ELR (cell line): ENCODE data around the gene EEIG1.
A peak's percentile ranks its signal among the peaks of the same experiment; 100 is the strongest.

ENCODE experiments used
- DNase-seq: peaks from one replicate; pipeline ENCODE4 v3.0.0-alpha.2; 2015; ENCODE audit warnings: low read depth

Gene EEIG1

DNA sequence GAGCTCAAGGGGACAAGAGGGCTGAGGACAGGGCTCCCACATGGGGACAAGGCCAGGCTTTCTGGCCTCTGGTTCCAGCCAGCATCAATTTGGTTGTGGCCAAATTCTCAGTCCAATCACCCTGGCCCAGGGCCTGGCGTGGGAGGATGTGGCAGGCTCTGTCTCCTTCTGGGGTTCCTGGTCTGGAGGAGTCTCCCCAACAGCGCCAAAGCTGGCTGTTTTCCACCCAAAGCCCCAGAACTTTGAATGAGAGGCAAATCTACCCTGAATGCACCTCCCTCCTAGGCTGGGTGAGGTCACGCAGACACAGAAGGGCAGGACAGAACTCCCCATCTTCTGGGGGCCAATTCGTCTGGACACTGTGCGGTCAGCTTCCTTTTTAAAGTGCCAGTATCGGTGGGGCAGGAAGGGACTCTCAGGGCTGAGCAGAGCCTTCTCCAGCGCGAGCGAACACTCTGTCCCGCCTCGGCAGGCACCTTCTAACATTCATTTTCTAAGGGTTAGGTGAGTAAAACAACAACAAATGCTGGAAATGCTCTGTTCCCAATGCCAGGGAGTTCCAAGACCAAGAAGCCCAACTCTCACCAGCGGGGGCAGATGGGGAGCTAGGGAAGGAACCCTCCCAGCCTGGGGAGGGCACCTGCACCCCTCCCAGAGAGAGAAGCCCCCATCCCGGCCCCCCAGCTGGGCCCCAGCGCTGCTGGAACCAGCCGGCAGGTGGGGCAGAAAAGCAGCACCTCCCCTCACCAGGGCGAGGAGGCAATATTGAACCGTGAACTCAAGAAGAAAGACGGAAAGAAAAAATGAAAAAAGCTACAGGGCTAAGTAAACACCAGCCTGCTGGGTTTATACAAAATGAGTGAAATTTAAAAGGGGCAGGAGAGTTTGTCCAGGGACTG is 39.5 kb downstream of the EEIG1 start:
- DNase-seq = no peak

DNA sequence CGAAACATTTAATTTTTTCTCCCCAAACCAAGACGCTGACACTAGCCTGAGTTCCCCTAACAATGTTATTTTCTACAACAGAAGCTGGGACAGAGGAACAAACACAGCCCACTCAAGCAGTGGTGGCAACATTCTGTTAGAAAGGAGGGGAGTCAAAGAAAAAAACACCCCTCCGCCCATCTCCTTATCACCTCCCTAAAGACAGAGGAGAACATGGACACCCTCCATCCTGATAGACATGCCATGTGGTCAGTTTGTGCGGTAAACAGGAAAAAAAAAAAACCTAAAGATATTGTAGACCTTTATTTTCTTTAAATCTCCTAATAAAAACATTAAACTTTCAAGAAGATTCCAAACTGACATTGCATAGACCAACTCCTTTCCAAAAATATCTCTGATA is 40.2 kb downstream of the EEIG1 start:
- DNase-seq = no peak

DNA sequence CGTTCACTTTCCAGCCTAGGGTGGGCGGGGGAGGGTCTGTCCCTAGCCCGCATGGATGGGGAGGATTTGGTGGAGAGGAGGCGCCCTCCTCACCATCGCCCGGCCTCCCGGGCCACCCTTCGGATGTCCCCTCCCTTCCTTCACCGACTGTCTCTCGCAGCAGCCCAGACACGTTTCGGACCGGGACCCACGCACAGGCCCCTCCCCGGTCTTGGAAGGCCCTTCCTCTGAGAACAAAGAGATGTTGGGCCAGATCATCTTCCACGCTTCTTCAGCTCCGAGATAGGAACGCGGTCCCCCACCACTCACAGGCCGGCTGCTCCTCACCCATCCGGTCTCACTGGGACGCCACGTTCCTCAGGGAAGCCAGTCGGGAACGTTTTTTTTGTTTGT is 42.5 kb downstream of the EEIG1 start:
- no peak for DNase-seq

DNA sequence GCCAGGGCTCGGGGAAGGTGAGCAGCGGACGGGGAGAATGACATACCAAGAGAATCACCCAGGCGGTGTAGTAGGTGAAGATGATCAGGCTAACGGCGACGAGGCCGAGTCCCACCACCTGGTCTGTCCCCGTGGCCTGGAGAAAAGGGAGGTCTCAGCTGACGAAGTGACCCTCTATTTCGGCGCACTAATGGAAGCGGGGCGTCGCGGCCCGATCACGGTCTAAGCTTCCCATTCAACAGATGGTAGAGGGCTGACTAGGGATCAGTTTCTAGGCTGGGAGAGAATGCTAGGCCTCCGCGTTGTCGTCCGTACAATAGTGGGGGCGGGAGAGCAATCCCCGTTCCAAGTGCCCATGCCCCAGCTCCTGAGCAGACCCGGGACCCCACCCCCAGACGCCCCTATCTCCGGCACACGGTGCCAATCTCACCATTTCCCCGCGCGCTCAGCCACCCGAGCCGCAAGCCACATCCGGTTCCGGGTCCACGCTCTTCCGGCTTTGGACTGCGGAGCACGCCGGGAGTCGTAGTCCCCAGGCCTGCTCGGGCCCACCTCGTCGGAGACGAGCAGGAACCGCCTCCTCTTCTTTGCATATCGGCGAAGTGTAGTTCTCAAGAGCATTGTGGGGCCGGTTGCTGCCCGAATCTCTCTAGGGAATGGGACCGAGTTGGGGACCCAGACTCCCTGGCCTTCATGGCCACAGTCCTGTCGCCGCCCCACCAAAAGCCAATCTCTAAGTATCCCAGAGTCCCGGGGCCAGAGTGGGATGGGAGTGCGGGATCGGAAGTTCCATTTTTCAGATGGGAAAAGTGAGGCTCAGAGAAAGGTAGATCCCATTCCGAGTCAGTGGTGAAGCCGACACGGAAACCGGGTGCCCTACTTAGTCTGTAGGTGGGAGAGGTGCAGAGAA is 43.1 kb downstream of the EEIG1 start, which contains the start of gene DPM2:
TSS of gene DPM2 (minus strand) at position 467 of the 910 bp plus-strand sequence. CDS start at position 433, 34 bp downstream.
- peak; percentile 92 for DNase-seq

DNA sequence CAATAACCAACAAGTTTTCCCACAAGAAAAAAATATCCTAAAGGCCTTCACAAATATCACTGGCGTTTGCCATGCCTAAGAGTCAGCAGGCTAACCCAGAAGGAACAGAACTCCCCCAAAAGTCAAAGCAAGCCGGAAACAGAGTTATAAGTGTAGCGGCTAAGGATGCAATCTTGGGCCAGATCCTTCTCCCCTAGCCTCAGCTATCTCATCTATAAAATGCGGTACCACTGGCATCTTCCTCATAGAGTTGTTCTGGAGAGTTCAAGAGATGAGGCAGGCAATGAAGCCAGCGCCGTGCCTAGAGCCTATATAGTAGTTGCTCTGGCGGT is 43.8 kb downstream of the EEIG1 start:
- peak; percentile 45 for DNase-seq

DNA sequence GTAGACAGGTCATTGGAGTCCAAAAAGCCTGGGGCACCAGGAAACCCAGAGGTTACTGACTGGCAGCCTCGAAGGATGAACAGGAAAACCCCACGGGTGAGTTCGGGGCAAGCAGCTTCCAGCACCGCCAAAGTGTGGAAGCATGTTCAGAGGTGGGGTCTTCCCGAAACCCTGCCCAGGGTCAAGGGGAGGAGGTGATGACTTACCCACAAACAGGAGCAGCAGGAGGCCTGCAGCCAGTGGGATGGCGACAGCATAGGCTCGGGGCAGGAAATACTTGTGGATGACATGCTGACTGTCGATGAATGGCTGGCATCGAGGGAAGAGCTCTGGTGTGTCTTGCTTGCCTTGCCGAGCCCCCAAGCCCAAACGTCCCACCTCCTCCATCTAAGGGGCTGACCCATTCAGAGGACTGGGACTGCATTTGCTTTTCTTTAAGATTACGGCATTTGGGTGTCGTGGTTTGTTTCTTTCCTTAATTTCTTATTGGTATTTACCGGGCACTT is 44.4 kb downstream of the EEIG1 start:
- no peak for DNase-seq

DNA sequence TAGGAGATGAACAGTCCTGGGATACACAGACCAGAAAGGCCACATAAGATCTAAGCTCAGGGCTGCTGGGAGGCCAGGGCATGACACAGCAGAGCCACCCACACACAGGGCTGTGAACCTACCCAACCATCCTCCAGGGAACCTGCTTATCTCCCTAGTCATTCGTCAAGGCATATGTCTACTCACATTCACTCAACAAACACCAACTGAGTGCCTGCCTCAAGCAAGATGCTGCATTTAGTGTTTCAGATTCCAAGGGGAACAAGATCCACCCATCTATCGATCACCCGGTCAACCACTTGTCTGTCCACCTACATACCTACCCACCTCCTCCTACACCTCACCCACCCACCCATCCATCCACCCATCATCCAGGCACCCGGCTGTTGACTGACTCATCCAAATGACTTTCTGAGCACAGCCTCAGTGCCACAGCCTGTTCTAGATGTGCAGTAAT is 45.0 kb downstream of the EEIG1 start:
- peak; percentile 31 for DNase-seq

DNA sequence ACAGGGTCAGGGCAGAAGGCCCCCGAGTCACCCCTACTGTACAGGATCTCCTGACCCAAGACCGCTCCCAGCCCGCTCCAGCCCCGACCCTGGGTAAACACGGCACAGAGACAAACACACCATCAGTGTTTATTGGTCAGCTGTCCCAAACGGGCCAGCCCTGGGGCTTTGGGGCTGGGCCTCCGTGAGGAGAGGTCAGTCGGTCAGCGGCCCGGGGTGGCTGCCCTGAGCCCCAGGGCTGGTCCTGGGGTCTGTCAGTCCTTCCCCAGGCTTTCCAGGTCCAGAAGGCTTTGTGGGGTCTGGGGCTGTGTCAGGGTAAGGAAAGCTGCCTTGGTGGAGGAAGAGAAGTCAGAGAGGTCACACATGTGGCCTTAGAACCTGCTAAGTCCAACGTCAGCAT is 45.8 kb downstream of the EEIG1 start:
- DNase-seq = no peak

DNA sequence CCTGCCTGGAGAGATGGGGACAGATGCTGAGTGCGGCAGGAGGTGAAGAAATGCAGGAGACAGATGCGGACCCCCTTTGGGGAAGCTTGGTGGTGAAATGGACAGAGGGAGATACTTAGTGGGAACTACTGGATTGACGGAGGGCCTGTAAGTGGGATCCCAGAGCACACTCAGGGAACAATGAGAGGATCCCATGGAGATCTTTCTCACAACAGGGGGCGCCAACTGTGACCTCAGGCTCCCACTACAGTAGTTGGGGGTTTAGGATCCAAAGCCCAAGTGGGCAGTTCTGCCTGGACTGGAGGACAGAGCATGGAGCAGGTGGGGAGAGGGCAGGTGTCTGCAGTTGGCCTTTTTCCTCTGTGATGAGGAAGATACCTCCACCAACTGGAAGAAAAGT is 46.5 kb downstream of the EEIG1 start:
- DNase-seq = no peak

DNA sequence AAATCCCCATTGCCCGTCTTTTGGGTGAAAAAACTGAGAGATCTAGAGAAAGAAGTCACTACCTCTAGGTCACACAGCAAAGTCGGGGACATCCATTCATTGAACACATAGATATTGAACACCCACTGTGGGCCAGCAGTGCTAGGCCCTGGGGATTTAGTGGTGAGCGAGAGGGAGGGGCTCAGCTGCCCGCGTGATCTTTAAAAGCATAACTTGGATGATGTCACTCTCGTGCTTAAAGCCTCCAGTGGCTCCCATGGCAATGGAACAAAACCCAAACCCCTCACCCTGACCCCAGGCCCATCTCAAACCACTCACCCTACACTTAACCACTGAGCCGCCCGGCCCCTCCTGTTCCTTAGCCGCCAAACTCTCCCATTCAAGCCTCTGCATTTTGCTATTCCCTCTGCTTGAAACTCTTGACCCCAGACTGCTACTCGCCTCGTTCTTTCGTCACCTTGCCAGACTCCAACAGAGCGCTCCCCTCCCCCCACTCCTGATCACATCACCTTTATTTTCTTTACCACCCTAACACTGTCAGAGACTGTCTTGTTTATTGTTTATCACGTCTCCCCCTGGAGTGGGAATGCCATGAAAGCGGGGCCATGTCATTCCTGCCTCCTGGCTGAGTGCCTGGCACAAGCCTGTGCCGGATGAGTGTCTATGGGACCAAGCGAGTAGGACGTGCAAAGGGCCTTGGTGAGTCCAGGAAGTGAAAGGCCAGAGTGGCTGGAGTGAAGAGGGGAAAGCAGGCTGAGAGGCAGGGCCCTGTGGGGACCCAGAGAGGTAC is 49.5 kb downstream of the EEIG1 start:
- peak; percentile 78 for DNase-seq
